ENCODE data around the gene TADA2B. TPM values are rescaled to one million over a fixed set of nuclear protein-coding genes. Genes with fewer than 3 reads are reported as not detected.

The TADA2B gene
- total and polyA plus RNA-seq, 2 experiments from 2014 or later: 2.2 to 14.8 TPM

DNA sequence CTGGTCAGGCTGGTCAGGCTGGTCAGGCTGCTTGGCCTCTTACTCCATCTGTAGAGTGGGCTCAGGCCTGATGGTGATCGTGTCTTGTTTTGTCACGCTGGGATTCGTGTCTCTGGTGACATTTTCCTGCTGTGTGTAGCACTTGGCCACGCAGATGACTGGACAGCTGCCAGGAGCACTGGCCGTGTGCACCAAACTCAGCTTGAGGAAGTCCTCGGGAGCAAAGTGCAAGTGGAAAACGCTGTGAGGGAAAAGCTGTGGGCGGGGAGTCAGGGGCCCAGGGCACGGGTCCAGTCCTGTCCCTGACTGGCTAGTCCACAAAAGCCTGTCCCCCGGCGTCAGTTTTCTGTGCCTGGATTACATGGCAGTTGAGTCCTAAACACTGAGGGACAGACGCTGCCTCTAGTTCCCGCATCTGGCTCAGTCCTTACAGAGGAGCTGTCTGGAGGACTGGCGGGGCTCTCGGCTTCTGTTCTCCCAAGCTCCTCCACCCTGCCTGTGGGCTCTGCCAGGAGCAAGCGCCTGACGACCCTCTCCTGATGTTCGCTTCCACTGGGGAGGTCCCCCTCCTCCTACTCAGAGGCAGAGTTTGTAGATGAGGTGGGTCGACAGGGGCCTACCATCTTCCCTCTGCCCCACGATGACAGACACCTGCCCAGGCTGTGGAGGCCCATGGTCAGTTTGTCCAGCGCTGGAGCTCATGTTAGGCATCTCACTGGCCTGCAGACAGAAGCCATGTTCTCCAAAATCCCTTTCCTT, 60.6 kb downstream of the TADA2B start:
- no peak for TF ChIP-seq EZH2phosphoT487 (IDR thresholded peaks at IDR 0.05; ENCODE audit: insufficient read depth, low read depth)
- no peak for TF ChIP-seq EZH2 (IDR thresholded peaks at IDR 0.05; ENCODE audit: insufficient read depth, poor library complexity, severe bottlenecking)
- H3K9ac ChIP-seq: no peak overlapping the region
- no peaks in the 10 kb centered on the region for H3K9me2 ChIP-seq (ENCODE audit: insufficient read depth)
- DNase-seq: no peak
- H3K27me3 ChIP-seq (replicated peaks; ENCODE audit: insufficient read depth): no peaks in the 10 kb centered on the region
- no peaks in the 10 kb centered on the region for H3F3A ChIP-seq (ENCODE audit: insufficient read depth)
- H3K79me2 ChIP-seq (ENCODE audit: insufficient read depth): no peaks in the 10 kb centered on the region
- H3K4me3 ChIP-seq: peak overlapping the region; percentile 80
- H3K4me1 ChIP-seq (ENCODE audit: insufficient read depth): peaks cover 9% of the 10 kb centered on the region; the same call in 1 of the 2 replicates
- WGBS, 2 experiments (ENCODE audit: low coverage in 1 of 2, low lambda C conversion rate in 2 of 2, missing lambda C conversion rate in 2 of 2): 20 to 22% methylated on average over 21 of the region's 21 CpGs
- in situ Hi-C loops (cut with MboI): no loop called here
- H3K36me3 ChIP-seq (ENCODE audit: low read depth): no peaks in the 10 kb centered on the region
- peak overlapping the region; percentile 76 for H3K4me2 ChIP-seq (ENCODE audit: unreplicated experiment)
- H3K9me3 ChIP-seq (ENCODE audit: low read depth): no peaks in the 10 kb centered on the region
- peak overlapping the region; percentile 92 for H2AFZ ChIP-seq
- H3K27ac ChIP-seq: no peak overlapping the region
- no peaks in the 10 kb centered on the region for H4K20me1 ChIP-seq (ENCODE audit: insufficient read depth)

DNA sequence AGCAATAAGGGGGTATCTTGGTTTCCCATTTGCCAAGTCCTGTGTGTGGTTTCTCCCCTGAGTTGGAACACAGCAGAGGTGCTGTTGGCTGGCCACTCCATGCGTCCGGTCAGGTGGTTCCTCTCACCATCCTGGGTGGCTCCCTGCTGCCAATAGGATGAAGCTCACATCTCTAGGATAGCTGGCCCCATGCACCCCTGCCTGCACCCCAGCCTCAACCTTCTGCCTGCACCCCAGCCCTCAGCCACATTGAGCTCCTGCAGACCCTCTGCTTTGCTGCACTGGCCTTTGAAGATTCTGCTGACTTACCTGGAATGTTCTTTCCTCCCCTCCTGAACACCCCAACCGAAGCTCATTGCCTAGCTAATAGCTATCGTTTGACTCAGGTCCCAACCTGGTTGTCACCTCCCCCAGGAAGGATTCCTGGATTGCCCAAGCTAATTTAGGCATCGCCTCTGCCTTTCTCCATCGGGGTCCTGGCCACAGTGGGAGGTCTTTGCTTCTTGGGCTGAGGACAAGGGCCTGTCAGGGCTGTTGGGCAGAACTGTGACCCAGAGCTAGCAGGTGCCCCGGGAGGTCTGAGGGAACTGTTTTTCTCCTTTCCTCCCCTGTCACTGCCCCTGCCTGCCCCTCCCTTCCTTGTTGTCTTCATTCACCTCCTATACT, 61.3 kb downstream of the TADA2B start:
- Histone ChIP-seq H3K27ac (no peak overlapping the region), H3K36me3 (ENCODE audit: low read depth) (no peaks in the 10 kb centered on the region), H3F3A (ENCODE audit: insufficient read depth) (no peaks in the 10 kb centered on the region), H3K4me1 (ENCODE audit: insufficient read depth) (peaks cover 9% of the 10 kb centered on the region; the same call in 1 of the 2 replicates), H3K79me2 (ENCODE audit: insufficient read depth) (no peaks in the 10 kb centered on the region), H3K4me3 (no peak overlapping the region), H4K20me1 (ENCODE audit: insufficient read depth) (no peaks in the 10 kb centered on the region), H2AFZ (no peak overlapping the region), H3K9me2 (ENCODE audit: insufficient read depth) (no peaks in the 10 kb centered on the region), H3K27me3 (replicated peaks; ENCODE audit: insufficient read depth) (no peaks in the 10 kb centered on the region), H3K9ac (no peak overlapping the region), H3K9me3 (ENCODE audit: low read depth) (no peaks in the 10 kb centered on the region), H3K4me2 (ENCODE audit: unreplicated experiment) (no peak overlapping the region)
- in situ Hi-C loops (cut with MboI): no loop called here
- no peak for TF ChIP-seq EZH2phosphoT487 (IDR thresholded peaks at IDR 0.05; ENCODE audit: insufficient read depth, low read depth)
- no peak for TF ChIP-seq EZH2 (IDR thresholded peaks at IDR 0.05; ENCODE audit: insufficient read depth, poor library complexity, severe bottlenecking)
- WGBS, 2 experiments (ENCODE audit: low coverage in 1 of 2, low lambda C conversion rate in 2 of 2, missing lambda C conversion rate in 2 of 2): 81 to 85% methylated on average over 6 to 7 of the region's 7 CpGs
- DNase-seq: no peak

- 52 to 56% methylated on average over 15 of the region's 15 CpGs for WGBS, 2 experiments (ENCODE audit: low coverage in 1 of 2, low lambda C conversion rate in 2 of 2, missing lambda C conversion rate in 2 of 2)
- DNase-seq: peak; percentile 18
- Histone ChIP-seq H2AFZ (no peak overlapping the region), H3K27ac (no peak overlapping the region), H4K20me1 (ENCODE audit: insufficient read depth) (no peaks in the 10 kb centered on the region), H3K4me2 (ENCODE audit: unreplicated experiment) (no peak overlapping the region), H3K9me3 (ENCODE audit: low read depth) (no peaks in the 10 kb centered on the region), H3K9ac (no peak overlapping the region), H3K4me3 (no peak overlapping the region), H3K36me3 (ENCODE audit: low read depth) (no peaks in the 10 kb centered on the region), H3K27me3 (replicated peaks; ENCODE audit: insufficient read depth) (no peaks in the 10 kb centered on the region), H3K79me2 (ENCODE audit: insufficient read depth) (no peaks in the 10 kb centered on the region), H3K4me1 (ENCODE audit: insufficient read depth) (peaks cover 9% of the 10 kb centered on the region; the same call in 1 of the 2 replicates), H3K9me2 (ENCODE audit: insufficient read depth) (no peaks in the 10 kb centered on the region), H3F3A (ENCODE audit: insufficient read depth) (no peaks in the 10 kb centered on the region)
- in situ Hi-C loops (cut with MboI): no loop called here
- TF ChIP-seq EZH2 (IDR thresholded peaks at IDR 0.05; ENCODE audit: insufficient read depth, poor library complexity, severe bottlenecking) (no peak), EZH2phosphoT487 (IDR thresholded peaks at IDR 0.05; ENCODE audit: insufficient read depth, low read depth) (no peak)
These were observed 62.1 kb downstream of the TADA2B start for GRCh38 chr4:7105276-7105675.

GRCh38 chr4:7107166-7107905, 64.2 kb downstream of the TADA2B start:
- Histone ChIP-seq H3K27ac (no peak overlapping the region), H3K4me1 (ENCODE audit: insufficient read depth) (peaks cover 6% of the 10 kb centered on the region; the same call in 1 of the 2 replicates), H3F3A (ENCODE audit: insufficient read depth) (no peaks in the 10 kb centered on the region), H3K36me3 (ENCODE audit: low read depth) (no peaks in the 10 kb centered on the region), H3K79me2 (ENCODE audit: insufficient read depth) (no peaks in the 10 kb centered on the region), H3K4me3 (no peak overlapping the region), H2AFZ (no peak overlapping the region), H3K9me3 (ENCODE audit: low read depth) (no peaks in the 10 kb centered on the region), H3K27me3 (replicated peaks; ENCODE audit: insufficient read depth) (no peaks in the 10 kb centered on the region), H3K9me2 (ENCODE audit: insufficient read depth) (no peaks in the 10 kb centered on the region), H3K4me2 (ENCODE audit: unreplicated experiment) (no peak overlapping the region), H3K9ac (no peak overlapping the region), H4K20me1 (ENCODE audit: insufficient read depth) (no peaks in the 10 kb centered on the region)
- TF ChIP-seq EZH2 (IDR thresholded peaks at IDR 0.05; ENCODE audit: insufficient read depth, poor library complexity, severe bottlenecking) (no peak), EZH2phosphoT487 (IDR thresholded peaks at IDR 0.05; ENCODE audit: insufficient read depth, low read depth) (no peak)
- WGBS, 2 experiments (ENCODE audit: low coverage in 1 of 2, low lambda C conversion rate in 2 of 2, missing lambda C conversion rate in 2 of 2): 61 to 73% methylated on average over 11 of the region's 11 CpGs
- in situ Hi-C loops (cut with MboI): no loop called here
- no peak for DNase-seq

Other genes with a start within 250 kb of the TADA2B start
- gene TBC1D14, start 133.5 kb upstream of the TADA2B start, total RNA-seq (2014; rRNA removed; shearing (Covaris generic)): 39.1 and 48.7 TPM in 2 replicates
- gene TBC1D14, start 133.5 kb upstream of the TADA2B start, polyA plus RNA-seq (2016; fragmentation: Nextera tagmentation; extraction: Ambion mirVana): 20.0 and 20.4 TPM in 2 replicates
- 21.6 and 41.8 TPM in 2 replicates for gene GRPEL1, start 24.7 kb downstream of the TADA2B start, total RNA-seq (2014; rRNA removed; shearing (Covaris generic))
- 82.1 and 85.5 TPM in 2 replicates for gene GRPEL1, start 24.7 kb downstream of the TADA2B start, polyA plus RNA-seq (2016; fragmentation: Nextera tagmentation; extraction: Ambion mirVana)
- 1.4 and 4.3 TPM in 2 replicates for gene SORCS2, start 149.2 kb downstream of the TADA2B start, total RNA-seq (2014; rRNA removed; shearing (Covaris generic))
- gene SORCS2, start 149.2 kb downstream of the TADA2B start, polyA plus RNA-seq (2016; fragmentation: Nextera tagmentation; extraction: Ambion mirVana): 0.38 and 0.74 TPM in 2 replicates